ENCODE data around the gene MAP1LC3B2.

DNA sequence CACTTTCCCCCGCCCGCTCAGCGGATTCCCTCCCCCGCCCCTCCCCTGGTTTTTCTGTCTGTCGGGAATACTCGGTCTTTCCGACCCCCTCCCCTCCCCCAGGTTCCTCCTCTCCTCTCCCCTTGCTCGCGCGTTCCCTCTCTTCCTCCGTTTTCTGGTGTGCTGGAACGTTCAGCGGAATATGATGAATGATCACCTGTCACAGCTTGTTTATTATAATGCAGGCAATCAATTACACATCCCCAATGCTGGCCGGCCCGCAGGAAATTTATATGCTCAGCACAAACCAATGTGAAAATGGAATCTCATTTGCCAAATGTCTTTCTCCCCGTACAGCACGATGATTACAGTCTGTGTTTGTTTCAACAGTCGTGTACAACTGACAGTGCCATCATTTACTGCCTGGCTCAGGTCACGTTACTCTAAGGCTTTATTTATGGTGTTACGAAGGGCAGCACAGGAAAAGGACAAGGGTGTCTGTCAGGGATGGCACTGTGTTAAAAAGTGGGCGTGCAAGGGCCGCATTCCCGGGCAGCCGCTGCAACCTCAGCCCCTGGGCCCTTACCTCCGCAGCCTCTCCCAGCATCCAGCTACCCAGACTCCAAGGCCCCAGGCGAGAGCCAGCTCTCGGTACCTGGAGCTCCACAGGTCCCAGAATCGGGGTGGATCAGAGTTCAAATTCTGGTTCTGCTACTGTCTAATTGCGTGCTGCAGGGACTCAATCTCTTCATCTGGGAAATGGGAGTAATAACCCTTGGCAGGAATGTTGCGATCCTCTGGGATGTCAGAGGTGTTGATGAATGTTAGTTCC is 24.7 kb upstream of the MAP1LC3B2 start:
- TF ChIP-seq, protein P1, sequence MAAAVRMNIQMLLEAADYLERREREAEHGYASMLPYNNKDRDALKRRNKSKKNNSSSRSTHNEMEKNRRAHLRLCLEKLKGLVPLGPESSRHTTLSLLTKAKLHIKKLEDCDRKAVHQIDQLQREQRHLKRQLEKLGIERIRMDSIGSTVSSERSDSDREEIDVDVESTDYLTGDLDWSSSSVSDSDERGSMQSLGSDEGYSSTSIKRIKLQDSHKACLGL (CRISPR knock-in tag; IDR thresholded peaks at IDR 0.05): no peak
- TF ChIP-seq ZZZ3 (CRISPR knock-in tag; IDR thresholded peaks at IDR 0.05; ENCODE audit: borderline replicate concordance): no peak
- TF ChIP-seq ZNF180 (CRISPR knock-in tag; IDR thresholded peaks at IDR 0.05; ENCODE audit: borderline replicate concordance, low read depth): no peak
- TF ChIP-seq, protein P2, sequence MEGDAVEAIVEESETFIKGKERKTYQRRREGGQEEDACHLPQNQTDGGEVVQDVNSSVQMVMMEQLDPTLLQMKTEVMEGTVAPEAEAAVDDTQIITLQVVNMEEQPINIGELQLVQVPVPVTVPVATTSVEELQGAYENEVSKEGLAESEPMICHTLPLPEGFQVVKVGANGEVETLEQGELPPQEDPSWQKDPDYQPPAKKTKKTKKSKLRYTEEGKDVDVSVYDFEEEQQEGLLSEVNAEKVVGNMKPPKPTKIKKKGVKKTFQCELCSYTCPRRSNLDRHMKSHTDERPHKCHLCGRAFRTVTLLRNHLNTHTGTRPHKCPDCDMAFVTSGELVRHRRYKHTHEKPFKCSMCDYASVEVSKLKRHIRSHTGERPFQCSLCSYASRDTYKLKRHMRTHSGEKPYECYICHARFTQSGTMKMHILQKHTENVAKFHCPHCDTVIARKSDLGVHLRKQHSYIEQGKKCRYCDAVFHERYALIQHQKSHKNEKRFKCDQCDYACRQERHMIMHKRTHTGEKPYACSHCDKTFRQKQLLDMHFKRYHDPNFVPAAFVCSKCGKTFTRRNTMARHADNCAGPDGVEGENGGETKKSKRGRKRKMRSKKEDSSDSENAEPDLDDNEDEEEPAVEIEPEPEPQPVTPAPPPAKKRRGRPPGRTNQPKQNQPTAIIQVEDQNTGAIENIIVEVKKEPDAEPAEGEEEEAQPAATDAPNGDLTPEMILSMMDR (CRISPR knock-in tag; IDR thresholded peaks at IDR 0.05): no peak
- no peak for TF ChIP-seq POLR2A (IDR thresholded peaks at IDR 0.05; ENCODE audit: insufficient read depth in 1 of 2, low read depth in 2 of 2, low read length in 2 of 2)
- no peak for TF ChIP-seq ZNF44 (CRISPR knock-in tag; IDR thresholded peaks at IDR 0.05)
- no peak for TF ChIP-seq TBX3 (IDR thresholded peaks at IDR 0.05; ENCODE audit: borderline replicate concordance)
- no peak for TF ChIP-seq RFX5 (IDR thresholded peaks at IDR 0.05; ENCODE audit: low read depth, low read length)
- no peak for TF ChIP-seq SP1 (IDR thresholded peaks at IDR 0.05)
- TF ChIP-seq SP1 (CRISPR knock-in tag; IDR thresholded peaks at IDR 0.05): no peak
